PC-9 (cell line): ENCODE data around the gene SOCS7.

Experiments
- CTCF ChIP-seq: fragments of 200-600 bp; sonication (generic); conservative IDR thresholded peaks from 2 replicates; pipeline ENCODE4 v1.6.1; 2017; ENCODE audit warnings: mixed run types, antibody characterized with exemption, mild to moderate bottlenecking, moderate library complexity
- EZH2 ChIP-seq: fragments of 200-600 bp; sonication (generic); IDR thresholded peaks from 2 replicates; pipeline ENCODE4 v1.8.0; 2017; ENCODE audit warnings: antibody characterized with exemption, low read depth

- TF ChIP-seq CTCF (no peak), EZH2 (no peak)
Observed at GRCh38 chr17:38436386-38436785, 84.7 kb downstream of the SOCS7 start.
